GM19025 (cell line): ENCODE results near the gene RXFP1.

Experiments
- ATAC-seq: cut with Tn5 transposase; IDR thresholded peaks from one replicate; pipeline ENCODE4 v1.9.1; 2021; ENCODE audit warnings: mild to moderate bottlenecking, low read depth, moderate library complexity; ENCODE audit not compliant: unreplicated experiment

Gene RXFP1

GRCh38 chr4:158540125-158540907 lies 18.6 kb downstream of the RXFP1 start:
- ATAC-seq, result no peak

- no peak for ATAC-seq
Measured at GRCh38 chr4:158541506-158541905, 19.8 kb downstream of the RXFP1 start.

GRCh38 chr4:158543191-158543590 lies 21.5 kb downstream of the RXFP1 start:
- ATAC-seq, result no peak

GRCh38 chr4:158544141-158544540 lies 22.5 kb downstream of the RXFP1 start:
- ATAC-seq, result no peak

- no peak for ATAC-seq
Measured at GRCh38 chr4:158553364-158553763, 31.7 kb downstream of the RXFP1 start.

GRCh38 chr4:158560284-158560683 lies 38.6 kb downstream of the RXFP1 start:
- no peak for ATAC-seq

GRCh38 chr4:158566860-158567259 lies 45.2 kb downstream of the RXFP1 start:
- ATAC-seq, result no peak

- no peak for ATAC-seq
Measured at GRCh38 chr4:158571736-158572135, 50.1 kb downstream of the RXFP1 start.

GRCh38 chr4:158572608-158573007 lies 50.9 kb downstream of the RXFP1 start:
- no peak for ATAC-seq

GRCh38 chr4:158578476-158578875 lies 56.8 kb downstream of the RXFP1 start:
- ATAC-seq, result no peak

GRCh38 chr4:158580064-158580463 lies 58.4 kb downstream of the RXFP1 start:
- no peak for ATAC-seq

GRCh38 chr4:158581161-158581560 lies 59.5 kb downstream of the RXFP1 start:
- ATAC-seq, result no peak

- ATAC-seq, result no peak
Measured at GRCh38 chr4:158586881-158587280, 65.2 kb downstream of the RXFP1 start.

GRCh38 chr4:158588285-158588684 lies 66.6 kb downstream of the RXFP1 start:
- ATAC-seq, result no peak

- ATAC-seq, result no peak
Measured at GRCh38 chr4:158588777-158589176, 67.1 kb downstream of the RXFP1 start.

- ATAC-seq, result no peak
Measured at GRCh38 chr4:158590306-158590705, 68.6 kb downstream of the RXFP1 start.

- ATAC-seq, result no peak
Measured at GRCh38 chr4:158590824-158591223, 69.1 kb downstream of the RXFP1 start.

- ATAC-seq, result no peak
Measured at GRCh38 chr4:158597879-158598596, 76.4 kb downstream of the RXFP1 start.

- ATAC-seq, result no peak
Measured at GRCh38 chr4:158599150-158599549, 77.5 kb downstream of the RXFP1 start.

- no peak for ATAC-seq
Measured at GRCh38 chr4:158599765-158600498, 78.2 kb downstream of the RXFP1 start.

GRCh38 chr4:158604369-158604768 lies 82.7 kb downstream of the RXFP1 start:
- no peak for ATAC-seq
